ENCODE results near the gene KIAA1671. TPM values are rescaled to one million over a fixed set of nuclear protein-coding genes. Genes with fewer than 3 reads are reported as not detected.

The KIAA1671 gene
- total and polyA plus RNA-seq, 4 donors = 8.7 to 35.9 (median 19.1) TPM

- WGBS = 90% methylated on average over 9 of the region's 9 CpGs
- Histone ChIP-seq H3K27me3 (ENCODE audit: control insufficient read depth in 4 of 4, insufficient read depth in 4 of 4, low read length in 3 of 4) (no peaks in the 10 kb centered on the region), H3K9ac (ENCODE audit: low read depth in 1 of 2, low read length in 2 of 2) (no peak overlapping the region), H3K27ac (ENCODE audit: low read depth in 1 of 2, low read length in 2 of 2) (no peak overlapping the region), H3K36me3 (ENCODE audit: control insufficient read depth in 4 of 4, insufficient read depth in 3 of 4, low read depth in 1 of 4, low read length in 3 of 4) (no peaks in the 10 kb centered on the region), H3K4me1 (ENCODE audit: control insufficient read depth in 4 of 4, insufficient read depth in 4 of 4, low read length in 3 of 4) (peaks cover 0 to 3% (median 0%) of the 10 kb centered on the region in 4 donors), H3K9me3 (ENCODE audit: control insufficient read depth in 4 of 4, low read length in 3 of 4) (no peaks in the 10 kb centered on the region), H3K4me3 (ENCODE audit: low read depth in 1 of 3, low read length in 3 of 3) (no peak overlapping the region)
- no peak for TF ChIP-seq SP1 (IDR thresholded peaks at IDR 0.05)
- TF ChIP-seq, protein P1, sequence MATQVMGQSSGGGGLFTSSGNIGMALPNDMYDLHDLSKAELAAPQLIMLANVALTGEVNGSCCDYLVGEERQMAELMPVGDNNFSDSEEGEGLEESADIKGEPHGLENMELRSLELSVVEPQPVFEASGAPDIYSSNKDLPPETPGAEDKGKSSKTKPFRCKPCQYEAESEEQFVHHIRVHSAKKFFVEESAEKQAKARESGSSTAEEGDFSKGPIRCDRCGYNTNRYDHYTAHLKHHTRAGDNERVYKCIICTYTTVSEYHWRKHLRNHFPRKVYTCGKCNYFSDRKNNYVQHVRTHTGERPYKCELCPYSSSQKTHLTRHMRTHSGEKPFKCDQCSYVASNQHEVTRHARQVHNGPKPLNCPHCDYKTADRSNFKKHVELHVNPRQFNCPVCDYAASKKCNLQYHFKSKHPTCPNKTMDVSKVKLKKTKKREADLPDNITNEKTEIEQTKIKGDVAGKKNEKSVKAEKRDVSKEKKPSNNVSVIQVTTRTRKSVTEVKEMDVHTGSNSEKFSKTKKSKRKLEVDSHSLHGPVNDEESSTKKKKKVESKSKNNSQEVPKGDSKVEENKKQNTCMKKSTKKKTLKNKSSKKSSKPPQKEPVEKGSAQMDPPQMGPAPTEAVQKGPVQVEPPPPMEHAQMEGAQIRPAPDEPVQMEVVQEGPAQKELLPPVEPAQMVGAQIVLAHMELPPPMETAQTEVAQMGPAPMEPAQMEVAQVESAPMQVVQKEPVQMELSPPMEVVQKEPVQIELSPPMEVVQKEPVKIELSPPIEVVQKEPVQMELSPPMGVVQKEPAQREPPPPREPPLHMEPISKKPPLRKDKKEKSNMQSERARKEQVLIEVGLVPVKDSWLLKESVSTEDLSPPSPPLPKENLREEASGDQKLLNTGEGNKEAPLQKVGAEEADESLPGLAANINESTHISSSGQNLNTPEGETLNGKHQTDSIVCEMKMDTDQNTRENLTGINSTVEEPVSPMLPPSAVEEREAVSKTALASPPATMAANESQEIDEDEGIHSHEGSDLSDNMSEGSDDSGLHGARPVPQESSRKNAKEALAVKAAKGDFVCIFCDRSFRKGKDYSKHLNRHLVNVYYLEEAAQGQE (IDR thresholded peaks at IDR 0.05) = no peak
- TF ChIP-seq FOXA2 (IDR thresholded peaks at IDR 0.05) = no peak
- TF ChIP-seq RXRA (IDR thresholded peaks at IDR 0.05) = no peak
- TF ChIP-seq ATF3 (IDR thresholded peaks at IDR 0.05) = no peak
- TF ChIP-seq MAX (IDR thresholded peaks at IDR 0.05) = no peak
- TF ChIP-seq TAF1 (conservative IDR thresholded peaks at IDR 0.05) = no peak
- TF ChIP-seq NR2F2 (IDR thresholded peaks at IDR 0.05) = no peak
- TF ChIP-seq GABPA (IDR thresholded peaks at IDR 0.05 in 1 of 2, conservative IDR thresholded peaks at IDR 0.05 in 1 of 2) = no peak
- TF ChIP-seq HNF4G (IDR thresholded peaks at IDR 0.05) = no peak
- TF ChIP-seq ZBTB33 (IDR thresholded peaks at IDR 0.05) = no peak
- no peak for TF ChIP-seq FOXA1 (IDR thresholded peaks at IDR 0.05)
- TF ChIP-seq YY1 (IDR thresholded peaks at IDR 0.05) = no peak
- no peak for TF ChIP-seq HNF4A (conservative IDR thresholded peaks at IDR 0.05)
- TF ChIP-seq JUND (IDR thresholded peaks at IDR 0.05) = no peak
- TF ChIP-seq CTCF (IDR thresholded peaks at IDR 0.05; ENCODE audit: low read depth, low read length, missing input control) = no peak
- DNase-seq (ENCODE audit: low spot score) = no peak
Observed at GRCh38 chr22:25028841-25029141, 76.3 kb downstream of the KIAA1671 start.

DNA sequence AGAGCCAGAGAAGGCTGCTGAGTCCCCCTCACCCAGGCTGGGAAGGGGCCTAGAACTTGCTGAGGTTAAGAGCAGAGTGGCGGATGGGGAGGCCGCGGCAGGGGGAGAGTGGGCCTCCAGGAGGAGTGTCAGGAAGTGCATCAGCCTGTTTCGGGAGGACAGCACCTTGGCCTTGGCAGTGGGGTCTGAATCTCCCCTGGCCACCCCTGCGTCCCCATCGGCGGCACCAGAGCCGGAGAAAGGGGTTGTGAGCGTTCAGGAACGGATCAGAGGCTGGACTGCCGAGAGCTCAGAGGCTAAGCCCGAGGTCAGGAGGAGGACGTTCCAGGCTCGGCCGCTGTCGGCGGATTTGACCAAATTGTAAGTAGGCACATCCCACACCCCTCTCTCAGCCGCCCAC lies 76.7 kb downstream of the KIAA1671 start:
- no peaks in the 10 kb centered on the region for H3K9me3 ChIP-seq (ENCODE audit: control insufficient read depth in 4 of 4, low read length in 3 of 4)
- H3K36me3 ChIP-seq (ENCODE audit: control insufficient read depth in 4 of 4, insufficient read depth in 3 of 4, low read depth in 1 of 4, low read length in 3 of 4) = no peaks in the 10 kb centered on the region
- DNase-seq (ENCODE audit: low spot score) = no peak
- no peaks in the 10 kb centered on the region for H3K27me3 ChIP-seq (ENCODE audit: control insufficient read depth in 4 of 4, insufficient read depth in 4 of 4, low read length in 3 of 4)
- H3K4me3 ChIP-seq (ENCODE audit: low read depth in 1 of 3, low read length in 3 of 3) = no peak overlapping the region
- 98% methylated on average over 18 of the region's 18 CpGs for WGBS
- H3K9ac ChIP-seq (ENCODE audit: low read depth in 1 of 2, low read length in 2 of 2) = no peak overlapping the region
- no peak overlapping the region for H3K27ac ChIP-seq (ENCODE audit: low read depth in 1 of 2, low read length in 2 of 2)
- H3K4me1 ChIP-seq (ENCODE audit: control insufficient read depth in 4 of 4, insufficient read depth in 4 of 4, low read length in 3 of 4) = peaks cover 0 to 3% (median 0%) of the 10 kb centered on the region in 4 donors
- TF ChIP-seq GABPA (IDR thresholded peaks at IDR 0.05 in 1 of 2, conservative IDR thresholded peaks at IDR 0.05 in 1 of 2) (no peak), HNF4A (conservative IDR thresholded peaks at IDR 0.05) (no peak), ATF3 (IDR thresholded peaks at IDR 0.05) (no peak), ZBTB33 (IDR thresholded peaks at IDR 0.05) (no peak), HNF4G (IDR thresholded peaks at IDR 0.05) (no peak), CTCF (IDR thresholded peaks at IDR 0.05; ENCODE audit: low read depth, low read length, missing input control) (no peak), RAD21 (IDR thresholded peaks at IDR 0.05) (no peak), EGR1 (IDR thresholded peaks at IDR 0.05; ENCODE audit: low read depth in 2 of 2) (no peak), MAX (IDR thresholded peaks at IDR 0.05) (no peak), YY1 (IDR thresholded peaks at IDR 0.05) (no peak), TAF1 (conservative IDR thresholded peaks at IDR 0.05) (no peak), FOXA1 (IDR thresholded peaks at IDR 0.05) (no peak), NR2F2 (IDR thresholded peaks at IDR 0.05) (no peak), SP1 (IDR thresholded peaks at IDR 0.05) (no peak), JUND (IDR thresholded peaks at IDR 0.05) (no peak)

All from liver (tissue), 9 donors.